ENCODE results near the gene FAM200C. TPM values are rescaled to one million over a fixed set of nuclear protein-coding genes. Genes with fewer than 3 reads are reported as not detected.

Gene FAM200C
- total RNA-seq, 4 donors from 2014 or later, result 3.5 to 9.5 (median 6.8) TPM

- H3K4me1 ChIP-seq, result peaks cover 0 to 24% (median 7%) of the 10 kb centered on the region in 3 donors
- H3K4me3 ChIP-seq, result peak overlapping the region; percentile 74 to 84
- no peaks in the 10 kb centered on the region for H3K9me3 ChIP-seq
- no peaks in the 10 kb centered on the region for H3K27me3 ChIP-seq
- no peaks in the 10 kb centered on the region for H3K36me3 ChIP-seq
- peak; percentile 1 for ATAC-seq
- TF ChIP-seq EP300 (IDR thresholded peaks at IDR 0.05), result no peak
- TF ChIP-seq POLR2AphosphoS5 (IDR thresholded peaks at IDR 0.05), result no peak
- TF ChIP-seq CTCF (IDR thresholded peaks at IDR 0.05), result no peak
- no peak for TF ChIP-seq POLR2A (IDR thresholded peaks at IDR 0.05)
- peak overlapping the region in 3 of 4 donors; percentile 83 to 87 (median 86) for H3K27ac ChIP-seq
- 14 to 20% methylated on average over 12 of the region's 12 CpGs for WGBS, 2 donors (ENCODE audit: low coverage in 1 of 2)
Observed at GRCh38 chr5:160370713-160371034, 29.2 kb downstream of the FAM200C start.

- Histone ChIP-seq H3K4me3 (peak within 1 kb of the TSS; percentile 74 to 84), H3K36me3 (no peaks in the 10 kb centered on the region), H3K9me3 (no peaks in the 10 kb centered on the region), H3K4me1 (peaks cover 0 to 24% (median 7%) of the 10 kb centered on the region in 3 donors), H3K27me3 (no peaks in the 10 kb centered on the region), H3K27ac (peak within 1 kb of the TSS; percentile 30 to 87 (median 84))
- TF ChIP-seq CTCF (IDR thresholded peaks at IDR 0.05), result peak in 1 of 4 experiments; percentile 19
- TF ChIP-seq POLR2A (IDR thresholded peaks at IDR 0.05), result no peak
- peak; percentile 30 for TF ChIP-seq POLR2AphosphoS5 (IDR thresholded peaks at IDR 0.05)
- TF ChIP-seq EP300 (IDR thresholded peaks at IDR 0.05), result no peak
- peak; percentile 88 for ATAC-seq
- WGBS, 2 donors (ENCODE audit: low coverage in 1 of 2), result 4% methylated on average over 8 to 12 of the region's 45 CpGs
Observed at GRCh38 chr5:160369990-160370712, 29.7 kb downstream of the FAM200C start, which contains the start of gene C1QTNF2. TSS of gene C1QTNF2 (minus strand) at chr5:160370626. CDS start at chr5:160355011, 15,615 bp downstream.

- no peaks in the 10 kb centered on the region for H3K36me3 ChIP-seq
- no peaks in the 10 kb centered on the region for H3K9me3 ChIP-seq
- ATAC-seq, result no peak
- no peak overlapping the region for H3K27ac ChIP-seq
- 93% methylated on average over 3 of the region's 3 CpGs; no CpG with 5 or more reads in 1 of the 2 donors for WGBS, 2 donors (ENCODE audit: low coverage in 1 of 2)
- H3K4me3 ChIP-seq, result no peak overlapping the region
- TF ChIP-seq CTCF (IDR thresholded peaks at IDR 0.05) (no peak), POLR2AphosphoS5 (IDR thresholded peaks at IDR 0.05) (no peak), POLR2A (IDR thresholded peaks at IDR 0.05) (no peak), EP300 (IDR thresholded peaks at IDR 0.05) (no peak)
- no peaks in the 10 kb centered on the region for H3K27me3 ChIP-seq
- peaks cover 0 to 36% (median 11%) of the 10 kb centered on the region in 3 donors for H3K4me1 ChIP-seq
Observed at GRCh38 chr5:160367885-160368284, 32.0 kb downstream of the FAM200C start.

DNA sequence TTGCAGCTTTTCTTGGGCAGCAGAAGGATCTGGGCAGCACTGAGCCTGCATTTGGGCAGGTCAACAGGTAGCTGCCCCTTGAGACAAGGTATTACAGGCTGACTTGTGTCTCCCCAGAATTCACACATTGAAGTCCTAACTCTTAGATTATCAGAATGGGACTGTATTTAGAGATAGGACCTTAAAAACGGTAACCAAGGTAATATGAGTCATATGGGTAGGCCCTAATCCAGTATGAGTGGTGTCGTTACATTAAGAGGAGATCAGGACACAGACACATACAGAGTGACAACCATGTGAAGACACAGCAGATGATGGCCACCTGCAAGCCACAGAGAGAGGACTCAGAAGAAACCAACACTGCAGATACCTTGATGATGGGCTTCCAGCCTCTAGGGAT is 32.6 kb downstream of the FAM200C start:
- Histone ChIP-seq H3K4me3 (no peak overlapping the region), H3K27ac (no peak overlapping the region), H3K27me3 (no peaks in the 10 kb centered on the region), H3K9me3 (no peaks in the 10 kb centered on the region), H3K4me1 (peaks cover 0 to 43% (median 11%) of the 10 kb centered on the region in 3 donors), H3K36me3 (no peaks in the 10 kb centered on the region)
- ATAC-seq, result no peak
- TF ChIP-seq EP300 (IDR thresholded peaks at IDR 0.05), result no peak
- no peak for TF ChIP-seq CTCF (IDR thresholded peaks at IDR 0.05)
- 70% methylated on average over 2 of the region's 2 CpGs; no CpG with 5 or more reads in 1 of the 2 donors for WGBS, 2 donors (ENCODE audit: low coverage in 1 of 2)

DNA sequence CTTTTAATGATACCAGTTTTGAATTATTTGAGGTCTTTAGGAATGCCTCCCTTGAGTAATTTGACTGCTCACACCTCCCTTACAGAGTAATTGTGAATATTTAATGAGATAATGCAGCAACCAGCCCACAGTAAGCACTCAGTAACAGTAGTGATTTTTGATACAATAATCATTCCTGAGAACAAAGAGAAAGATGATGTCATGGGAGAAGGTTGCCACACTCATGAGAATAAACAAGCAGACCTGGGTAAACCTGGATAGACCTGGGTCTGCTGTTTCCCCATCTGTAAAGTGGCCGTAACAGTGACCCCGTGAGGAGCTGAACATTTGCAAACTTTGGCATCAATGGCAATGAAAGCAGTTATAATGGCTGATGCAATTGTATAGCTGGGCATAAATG is 33.6 kb downstream of the FAM200C start:
- no peak for ATAC-seq
- WGBS, 2 donors (ENCODE audit: low coverage in 1 of 2), result 100% methylated on average over 2 of the region's 2 CpGs
- TF ChIP-seq POLR2AphosphoS5 (IDR thresholded peaks at IDR 0.05), result no peak
- no peak for TF ChIP-seq EP300 (IDR thresholded peaks at IDR 0.05)
- no peak for TF ChIP-seq POLR2A (IDR thresholded peaks at IDR 0.05)
- no peak for TF ChIP-seq CTCF (IDR thresholded peaks at IDR 0.05)

More for the DNA sequence above, 33.6 kb downstream of the FAM200C start:
- Histone ChIP-seq H3K4me1 (peaks cover 0 to 43% (median 11%) of the 10 kb centered on the region in 3 donors), H3K27me3 (no peaks in the 10 kb centered on the region), H3K27ac (no peak overlapping the region), H3K36me3 (no peaks in the 10 kb centered on the region), H3K4me3 (no peak overlapping the region), H3K9me3 (no peaks in the 10 kb centered on the region)

All from gastroesophageal sphincter (tissue), 4 donors.